PC-9 (cell line): ENCODE data around the gene CDH13.

Experiments used
- EZH2 ChIP-seq: fragments of 200-600 bp; sonication (generic); IDR thresholded peaks from 2 replicates; pipeline ENCODE4 v1.8.0; 2017; ENCODE audit warnings: antibody characterized with exemption, low read depth
- TF ChIP-seq, protein P1 (sequence below): fragments of 200-600 bp; sonication (generic); conservative IDR thresholded peaks from 2 replicates; pipeline ENCODE4 v1.6.1; 2017; ENCODE audit warnings: mixed run types, antibody characterized with exemption, mild to moderate bottlenecking, moderate library complexity

- TF ChIP-seq, protein P1, sequence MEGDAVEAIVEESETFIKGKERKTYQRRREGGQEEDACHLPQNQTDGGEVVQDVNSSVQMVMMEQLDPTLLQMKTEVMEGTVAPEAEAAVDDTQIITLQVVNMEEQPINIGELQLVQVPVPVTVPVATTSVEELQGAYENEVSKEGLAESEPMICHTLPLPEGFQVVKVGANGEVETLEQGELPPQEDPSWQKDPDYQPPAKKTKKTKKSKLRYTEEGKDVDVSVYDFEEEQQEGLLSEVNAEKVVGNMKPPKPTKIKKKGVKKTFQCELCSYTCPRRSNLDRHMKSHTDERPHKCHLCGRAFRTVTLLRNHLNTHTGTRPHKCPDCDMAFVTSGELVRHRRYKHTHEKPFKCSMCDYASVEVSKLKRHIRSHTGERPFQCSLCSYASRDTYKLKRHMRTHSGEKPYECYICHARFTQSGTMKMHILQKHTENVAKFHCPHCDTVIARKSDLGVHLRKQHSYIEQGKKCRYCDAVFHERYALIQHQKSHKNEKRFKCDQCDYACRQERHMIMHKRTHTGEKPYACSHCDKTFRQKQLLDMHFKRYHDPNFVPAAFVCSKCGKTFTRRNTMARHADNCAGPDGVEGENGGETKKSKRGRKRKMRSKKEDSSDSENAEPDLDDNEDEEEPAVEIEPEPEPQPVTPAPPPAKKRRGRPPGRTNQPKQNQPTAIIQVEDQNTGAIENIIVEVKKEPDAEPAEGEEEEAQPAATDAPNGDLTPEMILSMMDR, result no peak
- no peak for TF ChIP-seq EZH2
Measured at GRCh38 chr16:82935766-82936165, 309.0 kb downstream of the CDH13 start.
